Panc1 (cell line): Measurements from ENCODE around the gene MIPEP. TPM values are rescaled to one million over a fixed set of nuclear protein-coding genes. Genes with fewer than 3 reads are reported as not detected.
A peak's percentile ranks its signal among the peaks of the same experiment; 100 is the strongest.

Experiments used
- ATAC-seq: fragments of 200-7000 bp; cut with Tn5 transposase; 2 replicates; pipeline ENCODE4 v1.9.1; 2020; ENCODE audit warnings: mild to moderate bottlenecking, moderate library complexity
- BruUV-seq: library from RNA; stranded (reverse); fragments of 400-500 nt; replicated peaks from 2 replicates; lab custom pipeline; 2021; lab: Mats Ljungman, UMichigan
- CTCF ChIA-PET: fragments of 300-600 bp; sonication (Branson Sonifier 250); formaldehyde crosslinking; loops from one replicate; lab custom pipeline; 2022; ENCODE audit warnings: antibody characterized with exemption; lab: Charles Lee
- POLR2A ChIA-PET: fragments of 300-600 bp; sonication (Branson Sonifier 250); formaldehyde crosslinking; loops from one replicate; lab custom pipeline; 2022; ENCODE audit warnings: antibody characterized with exemption; lab: Charles Lee
- DNase-seq: peaks from one replicate; pipeline ENCODE4 v3.0.0-alpha.2; 2010; ENCODE audit warnings: low read depth, low spot score
- H3K27ac ChIP-seq: 2 replicates; pipeline ENCODE4 v1.5.1; 2011; ENCODE audit warnings: mild to moderate bottlenecking, low read length, inconsistent platforms
- H3K27me3 ChIP-seq: fragments of 200-500 bp; sonication (Bioruptor generic); 2 replicates; pipeline ENCODE4 v1.6.0; 2014; ENCODE audit warnings: low read length, inconsistent platforms; ENCODE audit not compliant: control insufficient read depth, insufficient read depth
- H3K36me3 ChIP-seq: fragments of 200-500 bp; sonication (Bioruptor generic); 2 replicates; pipeline ENCODE4 v1.5.1; 2014; ENCODE audit warnings: inconsistent platforms, mild to moderate bottlenecking, low read length, moderate library complexity; ENCODE audit not compliant: control insufficient read depth, insufficient read depth
- H3K4me1 ChIP-seq: 2 replicates; pipeline ENCODE4 v1.5.1; 2011; ENCODE audit warnings: inconsistent platforms, mild to moderate bottlenecking, low read length, moderate library complexity; ENCODE audit not compliant: control insufficient read depth, insufficient read depth
- H3K4me3 ChIP-seq, 2 experiments: 2 replicates each; pipeline ENCODE4 v1.5.1; 2011 to 2012; ENCODE audit warnings: low read depth in 2 of 2, low read length in 2 of 2, mild to moderate bottlenecking in 2 of 2, inconsistent platforms in 1 of 2, moderate library complexity in 1 of 2
- H3K9me3 ChIP-seq: fragments of 200-500 bp; sonication (Bioruptor generic); 2 replicates; pipeline ENCODE4 v1.5.1; 2014; ENCODE audit warnings: low read depth, mild to moderate bottlenecking, inconsistent platforms, low read length, moderate library complexity; ENCODE audit not compliant: control insufficient read depth, insufficient read depth
- POLR2AphosphoS5 ChIP-seq: IDR thresholded peaks from 2 replicates; pipeline ENCODE4 v1.6.1; 2012; ENCODE audit warnings: mild to moderate bottlenecking, low read depth, low read length, moderate library complexity
- SIN3A ChIP-seq: IDR thresholded peaks from 2 replicates; pipeline ENCODE4 v1.6.1; 2012; ENCODE audit warnings: low read depth, mild to moderate bottlenecking, low read length, moderate library complexity, borderline replicate concordance; ENCODE audit not compliant: insufficient read depth
- TCF7L2 ChIP-seq: IDR thresholded peaks from 2 replicates; pipeline ENCODE4 v1.6.1; 2011; ENCODE audit warnings: mild to moderate bottlenecking, low read depth, low read length, inconsistent platforms
- in situ Hi-C: cut with HindIII; loops from 2 replicates; pipeline ENCODE4 v1.10.0; 2016; ENCODE audit warnings: low sequenced_read_pairs, low pct_unique_long_range_greater_than_20kb
- intact Hi-C: fragments of 100-400 bp; cut with micrococcal nuclease; formaldehyde crosslinking; loops from one replicate; pipeline ENCODE4 v1.10.0; 2022; ENCODE audit not compliant: unreplicated experiment
- total RNA-seq: library from RNA; stranded (reverse); gene quantifications from one replicate; pipeline ENCODE4 v1.2.1, GENCODE V29; 2021; ENCODE audit not compliant: unreplicated experiment
- TF ChIP-seq, protein P1 (sequence below), 2 experiments: IDR thresholded peaks; 2 replicates each; pipeline ENCODE4 v1.6.1; 2011 to 2012; ENCODE audit warnings: low read depth in 2 of 2, control low read depth in 1 of 2, low read length in 1 of 2, mild to moderate bottlenecking in 1 of 2, moderate library complexity in 1 of 2; ENCODE audit not compliant: insufficient read depth in 1 of 2
- TF ChIP-seq, protein P2 (sequence below): fragments of 450-650 bp; IDR thresholded peaks from 2 replicates; pipeline ENCODE4 v1.5.1; 2017; ENCODE audit warnings: mild to moderate bottlenecking

The MIPEP gene
- total RNA-seq, 1 experiment from 2014 or later = 13.8 TPM

DNA sequence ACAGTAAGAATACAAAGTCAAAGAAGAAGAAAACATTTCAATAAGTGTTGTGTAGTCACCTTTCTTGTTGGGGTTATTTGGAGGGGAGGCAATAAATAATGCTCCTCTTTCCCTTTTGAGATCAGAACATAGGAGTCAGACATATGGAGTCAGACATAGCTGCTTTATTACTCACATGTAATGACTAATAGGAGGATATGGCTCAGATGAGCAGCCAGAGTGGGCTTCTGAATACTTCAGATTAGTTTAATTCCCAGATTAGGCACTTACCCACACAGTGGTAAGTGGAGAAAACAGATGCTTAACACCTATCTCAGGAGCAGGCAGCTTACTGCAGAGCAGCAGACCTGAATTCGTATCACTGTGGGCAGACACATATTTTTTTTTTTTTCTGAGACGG, 39.8 kb upstream of the MIPEP start:
- no TSS peak for BruUV-seq
- ATAC-seq = no peak; the same call in 1 of the 2 replicates
- no peaks in the 10 kb centered on the region for H3K27me3 ChIP-seq

DNA sequence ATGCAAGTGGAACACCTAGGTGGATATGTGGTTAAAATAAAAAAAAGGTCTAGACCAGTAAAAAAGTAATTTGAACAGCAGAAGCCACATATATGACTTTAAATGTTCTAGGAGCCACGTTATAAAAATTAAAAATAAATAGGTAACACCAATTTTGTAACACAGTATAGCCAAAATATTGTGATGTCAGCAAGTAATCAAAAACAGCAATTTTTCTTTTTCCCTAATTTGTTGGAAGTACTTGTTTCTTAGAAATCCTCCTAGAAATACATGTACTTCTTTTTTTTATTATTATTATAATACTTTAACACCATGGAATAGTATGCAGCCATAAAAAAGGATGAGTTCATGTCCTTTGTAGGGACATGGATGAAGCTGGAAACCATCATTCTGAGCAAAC, 33.8 kb upstream of the MIPEP start:
- Histone ChIP-seq H3K36me3 (no peaks in the 10 kb centered on the region), H3K27me3 (no peaks in the 10 kb centered on the region), H3K4me3 (no peak overlapping the region), H3K9me3 (no peaks in the 10 kb centered on the region), H3K27ac (no peak overlapping the region), H3K4me1 (no peaks in the 10 kb centered on the region)
- intact Hi-C loops (loop anchor here (10.0 kb wide), 1 partner anchor 302 kb away; no protein-coding TSS in a partner anchor), in situ Hi-C loops (no loop called here)
- CTCF ChIA-PET = no interaction called here
- no TSS peak for BruUV-seq
- POLR2A ChIA-PET = no interaction called here
- ATAC-seq = no peak
- no peak for TF ChIP-seq POLR2AphosphoS5
- TF ChIP-seq, protein P1, sequence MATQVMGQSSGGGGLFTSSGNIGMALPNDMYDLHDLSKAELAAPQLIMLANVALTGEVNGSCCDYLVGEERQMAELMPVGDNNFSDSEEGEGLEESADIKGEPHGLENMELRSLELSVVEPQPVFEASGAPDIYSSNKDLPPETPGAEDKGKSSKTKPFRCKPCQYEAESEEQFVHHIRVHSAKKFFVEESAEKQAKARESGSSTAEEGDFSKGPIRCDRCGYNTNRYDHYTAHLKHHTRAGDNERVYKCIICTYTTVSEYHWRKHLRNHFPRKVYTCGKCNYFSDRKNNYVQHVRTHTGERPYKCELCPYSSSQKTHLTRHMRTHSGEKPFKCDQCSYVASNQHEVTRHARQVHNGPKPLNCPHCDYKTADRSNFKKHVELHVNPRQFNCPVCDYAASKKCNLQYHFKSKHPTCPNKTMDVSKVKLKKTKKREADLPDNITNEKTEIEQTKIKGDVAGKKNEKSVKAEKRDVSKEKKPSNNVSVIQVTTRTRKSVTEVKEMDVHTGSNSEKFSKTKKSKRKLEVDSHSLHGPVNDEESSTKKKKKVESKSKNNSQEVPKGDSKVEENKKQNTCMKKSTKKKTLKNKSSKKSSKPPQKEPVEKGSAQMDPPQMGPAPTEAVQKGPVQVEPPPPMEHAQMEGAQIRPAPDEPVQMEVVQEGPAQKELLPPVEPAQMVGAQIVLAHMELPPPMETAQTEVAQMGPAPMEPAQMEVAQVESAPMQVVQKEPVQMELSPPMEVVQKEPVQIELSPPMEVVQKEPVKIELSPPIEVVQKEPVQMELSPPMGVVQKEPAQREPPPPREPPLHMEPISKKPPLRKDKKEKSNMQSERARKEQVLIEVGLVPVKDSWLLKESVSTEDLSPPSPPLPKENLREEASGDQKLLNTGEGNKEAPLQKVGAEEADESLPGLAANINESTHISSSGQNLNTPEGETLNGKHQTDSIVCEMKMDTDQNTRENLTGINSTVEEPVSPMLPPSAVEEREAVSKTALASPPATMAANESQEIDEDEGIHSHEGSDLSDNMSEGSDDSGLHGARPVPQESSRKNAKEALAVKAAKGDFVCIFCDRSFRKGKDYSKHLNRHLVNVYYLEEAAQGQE (IDR thresholded peaks at IDR 0.05; ENCODE audit: insufficient read depth in 1 of 2, low read depth in 2 of 2, low read length in 1 of 2) = no peak
- TF ChIP-seq TCF7L2 = no peak
- TF ChIP-seq, protein P2, sequence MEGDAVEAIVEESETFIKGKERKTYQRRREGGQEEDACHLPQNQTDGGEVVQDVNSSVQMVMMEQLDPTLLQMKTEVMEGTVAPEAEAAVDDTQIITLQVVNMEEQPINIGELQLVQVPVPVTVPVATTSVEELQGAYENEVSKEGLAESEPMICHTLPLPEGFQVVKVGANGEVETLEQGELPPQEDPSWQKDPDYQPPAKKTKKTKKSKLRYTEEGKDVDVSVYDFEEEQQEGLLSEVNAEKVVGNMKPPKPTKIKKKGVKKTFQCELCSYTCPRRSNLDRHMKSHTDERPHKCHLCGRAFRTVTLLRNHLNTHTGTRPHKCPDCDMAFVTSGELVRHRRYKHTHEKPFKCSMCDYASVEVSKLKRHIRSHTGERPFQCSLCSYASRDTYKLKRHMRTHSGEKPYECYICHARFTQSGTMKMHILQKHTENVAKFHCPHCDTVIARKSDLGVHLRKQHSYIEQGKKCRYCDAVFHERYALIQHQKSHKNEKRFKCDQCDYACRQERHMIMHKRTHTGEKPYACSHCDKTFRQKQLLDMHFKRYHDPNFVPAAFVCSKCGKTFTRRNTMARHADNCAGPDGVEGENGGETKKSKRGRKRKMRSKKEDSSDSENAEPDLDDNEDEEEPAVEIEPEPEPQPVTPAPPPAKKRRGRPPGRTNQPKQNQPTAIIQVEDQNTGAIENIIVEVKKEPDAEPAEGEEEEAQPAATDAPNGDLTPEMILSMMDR = no peak
- TF ChIP-seq SIN3A = no peak
- DNase-seq = no peak

More for the DNA sequence above, 39.8 kb upstream of the MIPEP start:
- Histone ChIP-seq H3K9me3 (no peaks in the 10 kb centered on the region), H3K36me3 (no peaks in the 10 kb centered on the region), H3K4me1 (no peaks in the 10 kb centered on the region), H3K4me3 (no peak overlapping the region), H3K27ac (no peak overlapping the region)
- in situ Hi-C loops = no loop called here
- TF ChIP-seq, protein P1 (IDR thresholded peaks at IDR 0.05; ENCODE audit: insufficient read depth in 1 of 2, low read depth in 2 of 2, low read length in 1 of 2) = no peak
- TF ChIP-seq, protein P2 = no peak
- TF ChIP-seq POLR2AphosphoS5 = no peak
- no peak for TF ChIP-seq TCF7L2
- no peak for TF ChIP-seq SIN3A
- CTCF ChIA-PET = no interaction called here
- intact Hi-C loops = loop anchor here (10.0 kb wide), 1 partner anchor 296 kb away; no protein-coding TSS in a partner anchor
- DNase-seq = peak; percentile 24
- POLR2A ChIA-PET = no interaction called here
